K562 (cell line): ENCODE measurements around the gene STK17A. TPM values are rescaled to one million over a fixed set of nuclear protein-coding genes. Genes with fewer than 3 reads are reported as not detected.

Experiments used
- ATAC-seq: fragments of 200-7000 bp; cut with Tn5 transposase; 3 replicates; pipeline ENCODE4 v1.9.1; 2020; ENCODE audit warnings: moderate library complexity
- BruUV-seq: library from RNA; stranded (reverse); fragments of 400-500 nt; replicated peaks from 2 replicates; lab custom pipeline; 2021; lab: Mats Ljungman, UMichigan
- CTCF ChIA-PET: fragments of 300-600 bp; formaldehyde crosslinking; extraction: SDS; loops from one replicate; lab custom pipeline; 2021; ENCODE audit warnings: low intra/inter-chr PET ratio; lab: Yijun Ruan, JAX
- POLR2A ChIA-PET: fragments of 300-600, 350-650 bp; sonication (Branson Sonifier 250); formaldehyde crosslinking; extraction: SDS; loops from one replicate; lab custom pipeline; 2021; ENCODE audit warnings: antibody characterized with exemption, inconsistent platforms; lab: Yijun Ruan, JAX
- DNase-seq, 4 experiments: peaks; one replicate each; pipeline versions ENCODE4 v3.0.0 to v3.0.0-alpha.2; 2011 to 2018; ENCODE audit warnings: low spot score in 3 of 4, mixed read lengths in 3 of 4; ENCODE audit errors: extremely low read depth in 1 of 4
- FAIRE-seq: peaks from 2 replicates; lab custom pipeline; 2011; peaks lifted over from hg19 to GRCh38; lab: Jason Lieb, UNC
- H2AFZ ChIP-seq: 2 replicates; pipeline ENCODE4 v1.6.0; 2011; ENCODE audit warnings: low read depth, low read length, control low read depth, inconsistent platforms
- H3K27ac ChIP-seq: fragments of 200-600 bp; 3 replicates; pipeline ENCODE4 v1.8.0; 2011; ENCODE audit warnings: low read depth, mild to moderate bottlenecking, control low read depth, inconsistent platforms, low read length, moderate library complexity, mixed read lengths; ENCODE audit errors: extremely low read depth
- H3K27me3 ChIP-seq, 2 experiments: fragments of 300-600 bp in 1 of 2; 2 replicates in 1 of 2; 3 replicates in 1 of 2; pipeline versions ENCODE4 v1.6.0 to v1.8.0; 2011; ENCODE audit warnings: inconsistent platforms in 2 of 2, low read length in 2 of 2, mild to moderate bottlenecking in 1 of 2, mixed read lengths in 1 of 2, moderate library complexity in 1 of 2; ENCODE audit not compliant: control insufficient read depth in 2 of 2, insufficient read depth in 2 of 2
- H3K36me3 ChIP-seq: fragments of 300-600 bp; 3 replicates; pipeline ENCODE4 v1.8.0; 2011; ENCODE audit warnings: mild to moderate bottlenecking, low read length, inconsistent platforms; ENCODE audit not compliant: control insufficient read depth, insufficient read depth
- H3K4me1 ChIP-seq, 2 experiments: fragments of 200-600 bp in 1 of 2; replicated peaks in 1 of 2; 2 replicates in 1 of 2; 3 replicates in 1 of 2; pipeline versions ENCODE4 v1.5.1 to v1.8.0; 2011; ENCODE audit warnings: inconsistent platforms in 2 of 2, low read length in 2 of 2, mild to moderate bottlenecking in 1 of 2, mixed read lengths in 1 of 2, moderate library complexity in 1 of 2; ENCODE audit not compliant: control insufficient read depth in 2 of 2, insufficient read depth in 2 of 2
- H3K4me2 ChIP-seq: 2 replicates; pipeline ENCODE4 v1.6.1; 2011; ENCODE audit warnings: low read length, control low read depth, inconsistent platforms, mixed read lengths; ENCODE audit not compliant: insufficient read depth
- H3K4me3 ChIP-seq: fragments of 200-600 bp; sonication (generic), shearing (Covaris generic); 2 replicates; pipeline ENCODE4 v1.5.1; 2016; ENCODE audit warnings: control low read depth, inconsistent platforms
- H3K79me2 ChIP-seq: fragments of 200-600 bp; 3 replicates; pipeline ENCODE4 v1.8.0; 2011; ENCODE audit warnings: low read length, inconsistent platforms; ENCODE audit not compliant: control insufficient read depth, insufficient read depth
- H3K9ac ChIP-seq, 2 experiments: 2 replicates each; pipeline versions ENCODE4 v1.6.0 to v1.6.1; 2011; ENCODE audit warnings: low read depth in 2 of 2, low read length in 2 of 2, control low read depth in 1 of 2, inconsistent platforms in 1 of 2, mild to moderate bottlenecking in 1 of 2, mixed read lengths in 1 of 2; ENCODE audit not compliant: insufficient read depth in 1 of 2
- H3K9me1 ChIP-seq: one replicate; pipeline ENCODE4 v1.6.0; 2011; ENCODE audit warnings: inconsistent platforms, mild to moderate bottlenecking, low read length, moderate library complexity; ENCODE audit not compliant: control insufficient read depth, insufficient read depth
- H3K9me3 ChIP-seq: replicated peaks from 2 replicates; pipeline ENCODE4 v1.5.1; 2011; ENCODE audit warnings: low read depth, low read length, inconsistent platforms; ENCODE audit not compliant: control insufficient read depth, insufficient read depth
- H4K20me1 ChIP-seq: replicated peaks from 2 replicates; pipeline ENCODE4 v1.6.1; 2011; ENCODE audit warnings: low read length, inconsistent platforms, mixed read lengths; ENCODE audit not compliant: control insufficient read depth, insufficient read depth
- ZNF431 ChIP-seq: sonication (generic); formaldehyde crosslinking; IDR thresholded peaks from 2 replicates; pipeline ENCODE4 v1.8.0; 2022; ENCODE audit warnings: mild to moderate bottlenecking, missing genetic modification reagents
- ZNF77 ChIP-seq: fragments of 250-450 bp; sonication (Bioruptor Pico); IDR thresholded peaks from 2 replicates; pipeline ENCODE4 v1.5.0; 2020
- WGBS: fragments of 100-300 bp; shearing (Covaris generic); methylation state at CpG from one replicate; pipeline ENCODE4 v1.1.6; 2016; ENCODE audit warnings: low coverage, mixed read lengths; ENCODE audit not compliant: insufficient coverage; ENCODE audit errors: missing lambda C conversion rate; 5-methylcytosine and 5-hydroxymethylcytosine counted together
- in situ Hi-C: fragments of 300-500 bp; cut with MboI; formaldehyde crosslinking; loops from 4 replicates; pipeline ENCODE4 v1.15.0; 2018; ENCODE audit warnings: inconsistent platforms, mixed read lengths
- intact Hi-C: fragments of 100-400 bp; cut with micrococcal nuclease; formaldehyde crosslinking; loops from 2 replicates; pipeline ENCODE4 v1.14.2; 2022
- polyA plus RNA-seq, 8 experiments: library from polyadenylated mRNA; depleted of rRNA in 4 of 8; stranded (reverse) in 5 of 8; unstranded in 3 of 8; fragments of >200 nt; fragmentation: Nextera tagmentation in 2 of 8; fragmentation: Illumina TruSeq in 1 of 8; extraction: Ambion mirVana in 2 of 8; extraction: Trizol in 1 of 8; gene quantifications; 2 replicates each; pipeline versions ENCODE4 v1.2.1 to v1.2.3, GENCODE V29; 2011 to 2014; ENCODE audit warnings: inconsistent platforms in 1 of 8, missing spikeins in 1 of 8
- total RNA-seq, 7 experiments: library from RNA; depleted of rRNA in 6 of 7; stranded (reverse); fragments of >200 nt in 6 of 7; fragmentation: Illumina TruSeq in 2 of 7; extraction: Trizol in 2 of 7; gene quantifications; 2 replicates each; pipeline versions ENCODE4 v1.2.1 to v1.2.3, GENCODE V29; 2011 to 2021; ENCODE audit warnings: low replicate concordance in 1 of 7
- TF ChIP-seq, protein P1 (sequence below): fragments of 250-450 bp; sonication (Bioruptor Pico); IDR thresholded peaks from 2 replicates; pipeline ENCODE4 v1.8.0; 2022; ENCODE audit warnings: moderate library complexity, mild to moderate bottlenecking, inconsistent platforms

STK17A gene
- total and polyA plus RNA-seq, 9 of the 15 experiments (the other 6 are each of a cell fraction or from before 2014, with no cell fraction given), result 3.4 to 16.3 (median 13.2) TPM

DNA sequence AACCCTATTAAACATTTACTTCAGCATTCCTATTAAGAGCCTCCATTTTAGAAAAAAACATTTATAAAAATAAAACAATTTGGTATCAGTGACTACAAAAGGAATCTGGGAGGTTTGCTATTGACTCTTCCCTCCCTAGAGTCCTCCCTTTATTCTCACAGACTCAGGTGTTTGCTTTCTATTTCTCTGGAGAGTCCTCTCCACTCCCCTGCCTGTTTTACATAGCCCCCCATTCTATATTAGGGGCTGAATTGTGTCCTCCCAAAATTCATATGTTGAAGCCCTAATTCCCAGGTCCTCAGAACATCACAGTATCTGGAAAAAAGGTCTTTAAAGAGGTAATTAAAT lies 76.6 kb downstream of the STK17A start:
- POLR2A ChIA-PET, result no interaction called here
- Histone ChIP-seq H2AFZ (no peak overlapping the region), H3K4me2 (no peak overlapping the region), H3K9me1 (peaks cover 2% of the 10 kb centered on the region), H3K27me3 (no peaks in the 10 kb centered on the region), H3K36me3 (peaks cover 21% of the 10 kb centered on the region), H3K4me1 (peaks cover 0 to 5% of the 10 kb centered on the region in 2 experiments; a peak in 1 of 5 replicates), H3K4me3 (no peak overlapping the region), H4K20me1 (no peaks in the 10 kb centered on the region; the same call in 1 of the 2 replicates), H3K79me2 (peaks cover 69% of the 10 kb centered on the region), H3K9ac (no peak overlapping the region), H3K9me3 (no peaks in the 10 kb centered on the region), H3K27ac (no peak overlapping the region)
- BruUV-seq, result no TSS peak
- CTCF ChIA-PET, result no interaction called here
- in situ Hi-C loops (no loop called here), intact Hi-C loops (no loop called here)
- no peak for TF ChIP-seq ZNF431
- TF ChIP-seq ZNF77 (CRISPR knock-in tag), result no peak
- FAIRE-seq, result no peak
- no peak for ATAC-seq
- no peak for DNase-seq

DNA sequence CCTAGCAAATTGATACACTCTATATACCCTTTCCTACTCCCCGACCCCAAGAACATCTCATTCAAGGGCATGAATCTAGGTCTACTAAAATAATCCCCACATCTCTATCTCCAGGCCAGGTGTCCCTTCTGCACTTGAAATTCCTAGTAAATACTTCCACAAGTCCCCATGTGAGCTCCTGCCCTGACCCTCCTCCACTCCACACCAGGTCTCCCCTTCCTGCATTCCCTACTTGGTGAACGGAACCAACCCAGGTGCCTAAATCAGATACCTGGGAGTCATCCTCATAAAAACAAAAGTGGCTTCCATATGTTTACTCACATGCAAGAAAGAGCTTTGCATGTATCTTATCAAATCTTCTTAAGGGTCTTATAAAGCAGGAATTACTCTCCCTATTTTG lies 77.2 kb downstream of the STK17A start:
- ChIA-PET POLR2A (no interaction called here), CTCF (no interaction called here)
- intact Hi-C loops (loop anchor here (5.0 kb wide), 1 partner anchor 42 kb away; no protein-coding TSS in a partner anchor), in situ Hi-C loops (no loop called here)
- Histone ChIP-seq H4K20me1 (no peaks in the 10 kb centered on the region; the same call in 1 of the 2 replicates), H3K9ac (no peak overlapping the region), H3K9me1 (peaks cover 2% of the 10 kb centered on the region), H2AFZ (no peak overlapping the region), H3K27ac (no peak overlapping the region), H3K36me3 (peaks cover 23% of the 10 kb centered on the region), H3K4me3 (no peak overlapping the region), H3K79me2 (peaks cover 70% of the 10 kb centered on the region), H3K4me2 (no peak overlapping the region), H3K4me1 (peaks cover 0 to 5% of the 10 kb centered on the region in 2 experiments; a peak in 1 of 5 replicates), H3K27me3 (no peaks in the 10 kb centered on the region), H3K9me3 (no peaks in the 10 kb centered on the region)
- FAIRE-seq (no peak), ATAC-seq (no peak), DNase-seq (no peak)
- 84% methylated on average over 2 of the region's 2 CpGs for WGBS
- no TSS peak for BruUV-seq
- TF ChIP-seq, protein P1, sequence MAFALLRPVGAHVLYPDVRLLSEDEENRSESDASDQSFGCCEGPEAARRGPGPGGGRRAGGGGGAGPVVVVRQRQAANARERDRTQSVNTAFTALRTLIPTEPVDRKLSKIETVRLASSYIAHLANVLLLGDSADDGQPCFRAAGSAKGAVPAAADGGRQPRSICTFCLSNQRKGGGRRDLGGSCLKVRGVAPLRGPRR (CRISPR knock-in tag), result no peak
